Stimulated activated CD8-positive, alpha-beta memory T cell treated with anti-CD3 and anti-CD28 coated beads, Interleukin-15, amount 100 ng/mL, for 48 hours (primary cell): ENCODE measurements around the gene SMARCAL1.
"Not testable (repeated sequence)": the region's sequence is repeated elsewhere in the genome, so short reads cannot be mapped to it uniquely, and the experiment has no call there.

Source experiments
- DNase-seq, 2 donors: peaks; one replicate each; pipeline ENCODE4 v3.0.0-alpha.2; 2020; ENCODE audit warnings: low read depth in 2 of 2

SMARCAL1 gene

GRCh38 chr2:216412022-216412999, at the start of gene SMARCAL1:
Gene SMARCAL1, plus strand, starts transcription at chr2:216412484. Its CDS starts 2,221 bp downstream, at chr2:216414705.
- peak; percentile 92 to 96 for DNase-seq

- DNase-seq: no peak
These were observed 49.6 kb upstream of the SMARCAL1 start for GRCh38 chr2:216362730-216363129.

- DNase-seq: no peak
These were observed 49.1 kb upstream of the SMARCAL1 start for GRCh38 chr2:216363221-216363620.

- no peak for DNase-seq
These were observed 46.8 kb upstream of the SMARCAL1 start for GRCh38 chr2:216365518-216365917.

- no peak for DNase-seq
These were observed 45.4 kb upstream of the SMARCAL1 start for GRCh38 chr2:216366777-216367471.

- no peak for DNase-seq
These were observed 42.5 kb upstream of the SMARCAL1 start for GRCh38 chr2:216369821-216370220.

GRCh38 chr2:216370961-216371712, 41.1 kb upstream of the SMARCAL1 start:
- DNase-seq: no peak

GRCh38 chr2:216371721-216372702, 40.3 kb upstream of the SMARCAL1 start, which contains the start of gene MARCHF4:
Gene MARCHF4, minus strand, starts transcription at chr2:216372483. Its CDS starts 2,223 bp downstream, at chr2:216370260.
- DNase-seq: peak in 1 of 2 donors; percentile 32

- no peak for DNase-seq
These were observed 39.5 kb upstream of the SMARCAL1 start for GRCh38 chr2:216372761-216373291.

- no peak for DNase-seq
These were observed 38.4 kb upstream of the SMARCAL1 start for GRCh38 chr2:216373896-216374295.

- DNase-seq: no peak
These were observed 37.0 kb upstream of the SMARCAL1 start for GRCh38 chr2:216375286-216375685.

GRCh38 chr2:216379977-216380376, 32.3 kb upstream of the SMARCAL1 start:
- no peak for DNase-seq

GRCh38 chr2:216384409-216384808, 27.9 kb upstream of the SMARCAL1 start:
- not testable (repeated sequence) for DNase-seq

- no peak for DNase-seq
These were observed 26.8 kb upstream of the SMARCAL1 start for GRCh38 chr2:216385478-216385877.

- no peak for DNase-seq
These were observed 25.0 kb upstream of the SMARCAL1 start for GRCh38 chr2:216387262-216387661.

- DNase-seq: no peak
These were observed 24.0 kb upstream of the SMARCAL1 start for GRCh38 chr2:216388046-216388884.

GRCh38 chr2:216389570-216389969, 22.7 kb upstream of the SMARCAL1 start:
- DNase-seq: no peak

- no peak for DNase-seq
These were observed 20.9 kb upstream of the SMARCAL1 start for GRCh38 chr2:216391401-216391800.

GRCh38 chr2:216392018-216392562, 20.2 kb upstream of the SMARCAL1 start:
- DNase-seq: no peak
